ENCODE results near the gene EIF4G3. TPM values are rescaled to one million over a fixed set of nuclear protein-coding genes. Genes with fewer than 3 reads are reported as not detected.

EIF4G3 gene
- total RNA-seq, 1 experiment from 2014 or later: 72.0 TPM

- H3K27ac ChIP-seq (ENCODE audit: insufficient read length, low read depth, low read length): no peak overlapping the region
- DNase-seq: no peak
- no peaks in the 10 kb centered on the region for H3K23me2 ChIP-seq (ENCODE audit: insufficient read length, low read depth, low read length, poor library complexity, severe bottlenecking)
- no peak overlapping the region for H3K18ac ChIP-seq (ENCODE audit: insufficient read length, low read depth, low read length)
- Mint-ChIP-seq H3K4me1 (no peaks in the 10 kb centered on the region), H3K27ac (no peak overlapping the region), H3K9me3 (no peaks in the 10 kb centered on the region), H3K4me3 (no peak overlapping the region), H3K36me3 (ENCODE audit: insufficient read depth in 1 of 3, low read depth in 3 of 3) (no peaks in the 10 kb centered on the region), H3K27me3 (ENCODE audit: low read depth) (peaks cover 24% of the 10 kb centered on the region)
- no peak overlapping the region for H2BK120ac ChIP-seq (ENCODE audit: low read depth, low read length, poor library complexity, severe bottlenecking)
- TF ChIP-seq CTCF (conservative IDR thresholded peaks at IDR 0.05): no peak
- no peak overlapping the region for H4K8ac ChIP-seq (replicated peaks; ENCODE audit: insufficient read length, low read depth, low read length)
- H3K4me1 ChIP-seq (ENCODE audit: insufficient read depth, low read length): no peaks in the 10 kb centered on the region
- H3K56ac ChIP-seq (ENCODE audit: insufficient read length, low read depth, low read length): no peak overlapping the region
- H3K4me2 ChIP-seq (ENCODE audit: insufficient read depth, insufficient read length, low read length): no peak overlapping the region
- H3K9ac ChIP-seq (ENCODE audit: extremely low read depth, insufficient read length, low read length): no peak overlapping the region
- H2BK12ac ChIP-seq (ENCODE audit: insufficient read length, low read depth, low read length): no peak overlapping the region
- H4K91ac ChIP-seq (ENCODE audit: insufficient read length, low read depth, low read length): no peak overlapping the region
- no peaks in the 10 kb centered on the region for H4K20me1 ChIP-seq (ENCODE audit: control insufficient read depth, insufficient read depth, insufficient read length)
- H3K4ac ChIP-seq (ENCODE audit: low read depth, low read length): no peak overlapping the region
- H2AFZ ChIP-seq (ENCODE audit: low read length): no peak overlapping the region
- no peak overlapping the region for H3T11ph ChIP-seq (ENCODE audit: low read length)
- no peak overlapping the region for H4K5ac ChIP-seq (ENCODE audit: insufficient read length, low read depth, low read length)
- WGBS (ENCODE audit: extremely low coverage, insufficient read length, low lambda C conversion rate): no CpG with 5 or more reads among the region's 5 CpGs
- H2BK20ac ChIP-seq (ENCODE audit: low read depth, low read length, poor library complexity, severe bottlenecking): no peak overlapping the region
- no peak overlapping the region for H3K14ac ChIP-seq (ENCODE audit: insufficient read depth, low read length)
- no peaks in the 10 kb centered on the region for H3K79me2 ChIP-seq (ENCODE audit: insufficient read depth, low read length)
- H2BK15ac ChIP-seq (ENCODE audit: low read depth, low read length): no peak overlapping the region
- no peak overlapping the region for H3K23ac ChIP-seq (ENCODE audit: insufficient read length, low read depth, low read length)
- H3K79me1 ChIP-seq (ENCODE audit: insufficient read depth, low read depth, low read length, poor library complexity, severe bottlenecking): no peaks in the 10 kb centered on the region
- H3K27me3 ChIP-seq (ENCODE audit: insufficient read depth, low read length): no peaks in the 10 kb centered on the region
- no peak overlapping the region for H2BK5ac ChIP-seq (ENCODE audit: insufficient read length, low read length)
- H3K9me3 ChIP-seq (ENCODE audit: control insufficient read depth, low read depth, low read length): no peaks in the 10 kb centered on the region
- no peak overlapping the region for H2AK5ac ChIP-seq (ENCODE audit: insufficient read length, low read length)
Measured at GRCh38 chr1:21205416-21205815, 28.7 kb upstream of the EIF4G3 start.
